ENCODE results near the gene HMMR. TPM values are rescaled to one million over a fixed set of nuclear protein-coding genes. Genes with fewer than 3 reads are reported as not detected.

HMMR gene
- total RNA-seq, 4 donors from 2014 or later = 0.16 to 1.4 (median 0.54) TPM; not detected in 1

GRCh38 chr5:163540696-163541095 is 80.3 kb downstream of the HMMR start:
- H3K4me1 ChIP-seq = no peaks in the 10 kb centered on the region
- WGBS, 2 donors (ENCODE audit: low coverage in 1 of 2) = 80% methylated on average over 1 of the region's 1 CpG; no CpG with 5 or more reads in 1 of the 2 donors
- no peak overlapping the region for H3K4me3 ChIP-seq
- H3K27ac ChIP-seq = no peak overlapping the region
- no peaks in the 10 kb centered on the region for H3K27me3 ChIP-seq
- TF ChIP-seq, protein P1, sequence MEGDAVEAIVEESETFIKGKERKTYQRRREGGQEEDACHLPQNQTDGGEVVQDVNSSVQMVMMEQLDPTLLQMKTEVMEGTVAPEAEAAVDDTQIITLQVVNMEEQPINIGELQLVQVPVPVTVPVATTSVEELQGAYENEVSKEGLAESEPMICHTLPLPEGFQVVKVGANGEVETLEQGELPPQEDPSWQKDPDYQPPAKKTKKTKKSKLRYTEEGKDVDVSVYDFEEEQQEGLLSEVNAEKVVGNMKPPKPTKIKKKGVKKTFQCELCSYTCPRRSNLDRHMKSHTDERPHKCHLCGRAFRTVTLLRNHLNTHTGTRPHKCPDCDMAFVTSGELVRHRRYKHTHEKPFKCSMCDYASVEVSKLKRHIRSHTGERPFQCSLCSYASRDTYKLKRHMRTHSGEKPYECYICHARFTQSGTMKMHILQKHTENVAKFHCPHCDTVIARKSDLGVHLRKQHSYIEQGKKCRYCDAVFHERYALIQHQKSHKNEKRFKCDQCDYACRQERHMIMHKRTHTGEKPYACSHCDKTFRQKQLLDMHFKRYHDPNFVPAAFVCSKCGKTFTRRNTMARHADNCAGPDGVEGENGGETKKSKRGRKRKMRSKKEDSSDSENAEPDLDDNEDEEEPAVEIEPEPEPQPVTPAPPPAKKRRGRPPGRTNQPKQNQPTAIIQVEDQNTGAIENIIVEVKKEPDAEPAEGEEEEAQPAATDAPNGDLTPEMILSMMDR (IDR thresholded peaks at IDR 0.05) = no peak
- TF ChIP-seq EP300 (IDR thresholded peaks at IDR 0.05) (no peak), POLR2AphosphoS5 (IDR thresholded peaks at IDR 0.05) (no peak), POLR2A (IDR thresholded peaks at IDR 0.05) (no peak)
- no peaks in the 10 kb centered on the region for H3K36me3 ChIP-seq
- H3K9me3 ChIP-seq = no peaks in the 10 kb centered on the region
- ATAC-seq = no peak

Small RNAs within 50 kb of the gene (small RNA-seq; reads per million reads assigned to genes)
- 0 reads per million in 4 donors for gene AC008723.1

Other genes starting within 250 kb of the HMMR start
- gene CCNG1, start 23.0 kb upstream of the HMMR start, total RNA-seq = 100 to 1,000 TPM; 132 to 189 (median 166) TPM
- 10 to 100 TPM in 1 of 4 donors, 1 to 10 TPM in 3; 8.9 to 13.2 (median 9.4) TPM for gene NUDCD2, start 530 bp upstream of the HMMR start, total RNA-seq
- gene MAT2B, start 45.0 kb downstream of the HMMR start, total RNA-seq = 10 to 100 TPM; 41.4 to 70.5 (median 54.8) TPM

Measured in gastroesophageal sphincter (tissue), 4 donors.